IgD-negative memory B cell (primary cell): ENCODE measurements around the gene VAMP2. TPM values are rescaled to one million over a fixed set of nuclear protein-coding genes. Genes with fewer than 3 reads are reported as not detected.

Experiments used
- H3K27ac Mint-ChIP-seq, 3 donors: one replicate each; pipeline ENCODE4 v1.8.0; 2020 to 2022; ENCODE audit warnings: mild to moderate bottlenecking in 3 of 3, mixed read lengths in 3 of 3, moderate library complexity in 1 of 3
- H3K27me3 Mint-ChIP-seq: one replicate; pipeline ENCODE4 v1.8.0; 2021; ENCODE audit warnings: mixed read lengths
- H3K36me3 Mint-ChIP-seq: one replicate; pipeline ENCODE4 v1.8.0; 2020; ENCODE audit warnings: mild to moderate bottlenecking, mixed read lengths
- H3K4me1 Mint-ChIP-seq, 3 donors: one replicate each; pipeline ENCODE4 v1.8.0; 2020 to 2022; ENCODE audit warnings: mixed read lengths in 3 of 3, mild to moderate bottlenecking in 1 of 3
- H3K4me3 Mint-ChIP-seq, 4 donors: one replicate each; pipeline ENCODE4 v1.8.0; 2020 to 2022; ENCODE audit warnings: mild to moderate bottlenecking in 4 of 4, mixed read lengths in 4 of 4, moderate library complexity in 3 of 4
- H3K9me3 Mint-ChIP-seq, 3 donors: one replicate each; pipeline ENCODE4 v1.8.0; 2020 to 2021; ENCODE audit warnings: mixed read lengths in 3 of 3, mild to moderate bottlenecking in 1 of 3
- polyA plus RNA-seq: library from polyadenylated mRNA; unstranded; fragments of 300-500 nt; fragmentation: Illumina TruSeq; gene quantifications from one replicate; pipeline ENCODE4 v1.2.3, GENCODE V29; 2021

VAMP2 gene
- polyA plus RNA-seq, 1 donor from 2014 or later: 83.7 TPM

DNA sequence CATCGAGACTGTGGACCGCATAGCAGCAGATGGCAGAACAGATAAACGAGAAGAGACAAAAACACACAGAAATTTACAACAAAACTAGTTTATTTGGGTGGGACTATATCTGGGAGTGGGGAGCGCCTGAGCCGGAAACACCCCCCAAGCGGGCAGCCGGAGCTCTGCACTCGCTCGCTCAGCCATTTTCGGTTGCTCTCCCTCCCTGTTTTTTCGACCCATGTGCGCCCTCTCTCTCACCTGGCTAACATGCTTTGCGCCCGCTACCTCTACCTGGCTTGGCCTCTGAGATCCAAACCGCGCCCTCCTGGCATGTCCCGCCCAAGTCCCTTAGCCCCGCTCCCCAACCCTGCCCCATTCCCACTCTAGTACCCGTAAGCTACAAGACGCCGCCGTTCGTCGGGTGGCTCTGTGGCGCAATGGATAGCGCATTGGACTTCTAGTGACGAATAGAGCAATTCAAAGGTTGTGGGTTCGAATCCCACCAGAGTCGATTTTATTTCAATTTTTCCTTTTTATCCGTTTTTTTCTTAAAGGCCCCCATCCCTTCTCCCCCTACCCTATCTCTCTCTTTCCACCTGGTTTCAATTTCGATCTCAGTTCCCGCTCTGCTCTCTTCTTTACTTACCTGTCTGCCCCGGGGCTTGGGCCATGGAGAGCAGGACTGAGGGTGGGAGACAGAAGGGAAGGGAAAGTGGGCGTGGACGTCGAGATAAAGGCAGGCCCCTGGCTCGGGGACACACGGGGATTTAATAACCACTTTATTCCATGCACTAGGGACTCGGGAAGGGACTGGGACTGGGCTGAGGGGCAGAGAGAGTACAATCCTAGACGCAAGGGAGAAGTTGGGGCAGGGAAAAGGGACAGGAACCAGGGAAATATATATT is 42.0 kb downstream of the VAMP2 start:
- peaks cover 46 to 51% (median 47%) of the 10 kb centered on the region in 3 donors for H3K4me1 Mint-ChIP-seq
- H3K9me3 Mint-ChIP-seq: peaks cover 0 to 5% (median 0%) of the 10 kb centered on the region in 3 donors
- peak overlapping the region; percentile 100 for H3K27ac Mint-ChIP-seq
- H3K4me3 Mint-ChIP-seq: peak overlapping the region; percentile 87 to 100 (median 98)
- H3K36me3 Mint-ChIP-seq: peaks cover 2% of the 10 kb centered on the region
- peaks cover 46% of the 10 kb centered on the region for H3K27me3 Mint-ChIP-seq

DNA sequence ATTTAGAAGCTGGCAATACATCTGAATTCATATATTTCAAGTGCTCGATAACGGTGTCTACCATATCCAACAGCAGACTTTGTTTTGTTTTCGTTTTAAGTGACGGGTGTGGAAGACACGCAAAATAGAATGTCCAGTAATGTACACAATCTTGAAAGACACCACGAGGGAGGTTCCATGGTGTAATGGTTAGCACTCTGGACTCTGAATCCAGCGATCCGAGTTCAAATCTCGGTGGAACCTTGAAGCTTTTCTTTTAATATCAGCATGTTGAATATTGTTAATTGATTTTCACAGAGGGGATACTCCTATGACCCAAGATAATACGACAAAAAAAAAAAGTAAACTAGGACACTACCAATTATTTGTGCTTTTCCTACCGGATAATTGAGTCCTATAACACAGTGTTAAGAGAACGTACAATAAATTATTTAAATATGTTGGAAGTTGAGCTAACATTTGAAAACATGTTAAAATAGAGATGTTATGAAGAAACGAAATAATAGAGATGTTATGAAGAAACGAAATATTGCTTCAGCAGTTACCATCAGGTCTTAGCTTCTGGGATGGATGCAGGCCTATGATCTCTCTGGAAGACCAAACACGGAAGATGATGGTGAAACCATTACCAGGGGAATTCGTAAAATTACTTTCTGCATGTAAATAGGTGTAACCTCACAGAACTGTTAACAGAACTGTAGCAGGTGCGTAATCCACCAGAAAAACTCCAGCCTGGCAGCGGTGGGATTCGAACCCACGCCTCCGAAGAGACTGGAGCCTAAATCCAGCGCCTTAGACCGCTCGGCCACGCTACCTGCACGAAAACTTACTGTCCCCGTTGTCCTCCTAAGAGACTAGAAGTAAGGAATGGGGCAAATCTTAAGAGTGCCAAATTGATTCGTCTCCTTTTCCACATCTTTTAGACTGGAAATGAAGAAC is 42.9 kb downstream of the VAMP2 start:
- peaks cover 2% of the 10 kb centered on the region for H3K36me3 Mint-ChIP-seq
- peaks cover 52% of the 10 kb centered on the region for H3K27me3 Mint-ChIP-seq
- peak overlapping the region; percentile 87 to 100 (median 98) for H3K4me3 Mint-ChIP-seq
- peaks cover 0 to 5% (median 0%) of the 10 kb centered on the region in 3 donors for H3K9me3 Mint-ChIP-seq
- peak overlapping the region; percentile 100 for H3K27ac Mint-ChIP-seq
- H3K4me1 Mint-ChIP-seq: peaks cover 40 to 47% (median 44%) of the 10 kb centered on the region in 3 donors

GRCh38 chr17:8118769-8119580 is 43.8 kb downstream of the VAMP2 start:
- H3K27ac Mint-ChIP-seq: peak overlapping the region; percentile 100
- H3K4me1 Mint-ChIP-seq: peaks cover 34 to 41% (median 35%) of the 10 kb centered on the region in 3 donors
- H3K9me3 Mint-ChIP-seq: peaks cover 0 to 5% (median 0%) of the 10 kb centered on the region in 3 donors
- H3K4me3 Mint-ChIP-seq: peak overlapping the region; percentile 87 to 100 (median 98)
- H3K27me3 Mint-ChIP-seq: peaks cover 48% of the 10 kb centered on the region
- H3K36me3 Mint-ChIP-seq: peaks cover 2% of the 10 kb centered on the region

GRCh38 chr17:8117980-8118768 is 44.6 kb downstream of the VAMP2 start, which contains the start of gene ALOXE3:
ALOXE3 (minus strand) TSS chr17:8118514; CDS start chr17:8117990, 524 bp downstream.
- H3K27ac Mint-ChIP-seq: peak within 1 kb of the TSS; percentile 100
- H3K27me3 Mint-ChIP-seq: peaks cover 46% of the 10 kb centered on the region
- H3K4me3 Mint-ChIP-seq: peak within 1 kb of the TSS; percentile 87 to 100 (median 98)
- H3K9me3 Mint-ChIP-seq: peaks cover 0 to 5% (median 0%) of the 10 kb centered on the region in 3 donors
- H3K36me3 Mint-ChIP-seq: peaks cover 4% of the 10 kb centered on the region
- peaks cover 30 to 36% (median 30%) of the 10 kb centered on the region in 3 donors for H3K4me1 Mint-ChIP-seq

- peaks cover 44% of the 10 kb centered on the region for H3K27me3 Mint-ChIP-seq
- H3K4me3 Mint-ChIP-seq: peak overlapping the region; percentile 87 to 100 (median 98)
- peaks cover 4% of the 10 kb centered on the region for H3K36me3 Mint-ChIP-seq
- peaks cover 26 to 31% (median 28%) of the 10 kb centered on the region in 3 donors for H3K4me1 Mint-ChIP-seq
- H3K27ac Mint-ChIP-seq: peak overlapping the region in 1 of 3 donors; percentile 100
- H3K9me3 Mint-ChIP-seq: peaks cover 0 to 5% (median 0%) of the 10 kb centered on the region in 3 donors
These were observed 45.3 kb downstream of the VAMP2 start for GRCh38 chr17:8117367-8117979.

DNA sequence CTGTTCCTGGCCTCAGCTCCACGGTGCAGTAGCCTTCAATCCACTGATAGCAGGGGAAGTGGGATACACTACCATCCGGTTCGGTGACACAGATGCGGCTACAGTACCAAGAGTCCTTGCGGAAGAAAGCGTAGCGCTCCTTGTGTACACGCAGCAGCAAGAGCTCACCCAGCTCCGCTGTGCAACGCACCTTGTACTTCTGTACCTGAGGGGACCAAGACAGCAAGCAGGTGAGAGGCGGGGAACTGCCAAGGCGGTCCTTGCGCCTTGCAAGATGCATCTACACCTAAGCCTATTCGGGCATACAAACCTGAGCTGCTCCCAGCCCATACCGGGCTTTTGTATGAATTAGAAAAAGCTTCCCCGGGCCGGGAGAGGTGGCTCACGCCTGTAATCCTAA is 46.0 kb downstream of the VAMP2 start:
- peaks cover 45% of the 10 kb centered on the region for H3K27me3 Mint-ChIP-seq
- H3K9me3 Mint-ChIP-seq: peaks cover 0 to 5% (median 0%) of the 10 kb centered on the region in 3 donors
- H3K27ac Mint-ChIP-seq: peak overlapping the region in 2 of 3 donors; percentile 36 to 100
- peaks cover 25 to 30% (median 28%) of the 10 kb centered on the region in 3 donors for H3K4me1 Mint-ChIP-seq
- peaks cover 4% of the 10 kb centered on the region for H3K36me3 Mint-ChIP-seq
- H3K4me3 Mint-ChIP-seq: peak overlapping the region in 2 of 4 donors; percentile 3 to 19

GRCh38 chr17:8110907-8111306 is 51.8 kb downstream of the VAMP2 start:
- Mint-ChIP-seq H3K4me3 (peak overlapping the region in 2 of 4 donors; percentile 73 to 74), H3K4me1 (peaks cover 0 to 2% (median 2%) of the 10 kb centered on the region in 3 donors), H3K36me3 (peaks cover 2% of the 10 kb centered on the region), H3K27me3 (peaks cover 33% of the 10 kb centered on the region), H3K27ac (peak overlapping the region in 1 of 3 donors; percentile 28), H3K9me3 (no peaks in the 10 kb centered on the region)

DNA sequence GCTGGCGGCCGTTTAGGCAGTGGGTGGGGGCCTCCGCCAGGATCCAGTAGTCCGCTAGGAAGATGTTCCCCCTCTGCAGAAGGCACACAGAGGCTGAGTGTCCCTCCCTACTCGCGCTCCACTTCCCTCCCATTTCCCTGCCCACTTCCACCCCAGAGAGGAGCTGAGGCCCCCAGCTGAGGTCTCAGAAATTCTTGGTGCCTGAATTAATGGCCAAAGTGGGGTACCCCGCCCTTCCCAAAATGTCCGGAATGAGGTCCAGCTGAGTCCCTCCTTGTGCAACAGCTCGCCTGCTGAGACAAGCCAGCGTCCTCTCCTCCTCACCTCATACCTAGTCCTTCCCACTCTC is 52.3 kb downstream of the VAMP2 start:
- H3K36me3 Mint-ChIP-seq: peaks cover 2% of the 10 kb centered on the region
- peak overlapping the region in 2 of 4 donors; percentile 66 to 74 for H3K4me3 Mint-ChIP-seq
- H3K9me3 Mint-ChIP-seq: no peaks in the 10 kb centered on the region
- H3K27ac Mint-ChIP-seq: peak overlapping the region in 1 of 3 donors; percentile 28
- H3K4me1 Mint-ChIP-seq: peaks cover 0 to 2% (median 2%) of the 10 kb centered on the region in 3 donors
- peaks cover 30% of the 10 kb centered on the region for H3K27me3 Mint-ChIP-seq

DNA sequence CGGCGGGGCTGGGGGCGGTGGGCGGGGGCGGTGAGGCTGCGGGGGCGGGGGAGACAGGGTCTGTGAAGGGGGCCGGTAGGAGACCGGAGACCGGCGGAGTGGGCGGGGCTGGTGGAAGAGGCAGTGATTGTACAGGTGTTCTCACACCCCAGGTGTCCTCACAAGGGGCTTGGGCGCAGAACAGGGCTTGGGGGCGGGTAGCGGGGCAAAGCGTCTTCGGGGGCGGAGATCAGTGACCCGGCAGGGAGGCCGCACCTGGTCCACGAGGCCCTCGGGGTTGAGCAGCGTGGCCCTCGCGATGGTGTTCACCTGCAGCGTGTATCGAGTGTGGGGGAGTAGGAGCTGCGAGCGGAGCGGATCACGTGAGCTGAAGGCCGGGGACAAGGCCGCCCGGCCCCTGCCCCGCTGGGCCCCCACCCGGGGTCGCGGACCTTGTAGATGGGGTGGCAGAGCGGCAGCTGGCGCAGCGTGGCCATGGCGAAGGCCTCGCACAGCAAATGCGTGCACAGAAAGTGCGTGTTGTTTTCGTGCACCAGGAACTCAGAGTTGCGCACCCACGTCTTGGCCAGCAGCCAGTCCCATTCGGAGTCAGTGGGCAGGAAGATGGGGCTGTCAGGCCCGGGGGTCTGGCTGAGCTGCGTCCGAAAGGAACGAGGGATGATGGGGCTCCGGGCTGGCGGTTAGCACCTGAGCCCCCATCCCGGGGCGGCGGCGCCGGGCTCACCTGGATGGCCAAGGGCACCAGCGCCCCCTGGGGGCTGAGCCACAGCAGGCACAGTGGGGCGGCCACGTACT is 52.9 kb downstream of the VAMP2 start:
- Mint-ChIP-seq H3K27me3 (peaks cover 24% of the 10 kb centered on the region), H3K36me3 (peaks cover 2% of the 10 kb centered on the region), H3K4me1 (peaks cover 0 to 2% (median 2%) of the 10 kb centered on the region in 3 donors), H3K9me3 (no peaks in the 10 kb centered on the region), H3K4me3 (peak overlapping the region in 3 of 4 donors; percentile 18 to 76 (median 67)), H3K27ac (no peak overlapping the region)

Other genes with a start within 250 kb of the VAMP2 start
- gene RNF227, start 246.7 kb downstream of the VAMP2 start, polyA plus RNA-seq: 3.1 TPM
- 0.51 TPM for gene KCNAB3, start 233.1 kb downstream of the VAMP2 start, polyA plus RNA-seq
- gene TRAPPC1, start 231.0 kb downstream of the VAMP2 start, polyA plus RNA-seq: 220 TPM
- 11.0 TPM for gene CNTROB, start 230.7 kb downstream of the VAMP2 start, polyA plus RNA-seq
- gene GUCY2D, start 160.3 kb downstream of the VAMP2 start, polyA plus RNA-seq: 0.18 TPM
- gene ALOX15B, start 123.9 kb downstream of the VAMP2 start, polyA plus RNA-seq: not detected
- gene ALOX12B, start 75.2 kb downstream of the VAMP2 start, polyA plus RNA-seq: 0.41 TPM
- gene ALOXE3, start 44.4 kb downstream of the VAMP2 start, polyA plus RNA-seq: not detected
- not detected for gene HES7, start 38.8 kb downstream of the VAMP2 start, polyA plus RNA-seq
- 12.6 TPM for gene PER1, start 10.5 kb downstream of the VAMP2 start, polyA plus RNA-seq
- gene TMEM107, start 13.4 kb upstream of the VAMP2 start, polyA plus RNA-seq: 35.2 TPM
- 30.0 TPM for gene BORCS6, start 27.2 kb upstream of the VAMP2 start, polyA plus RNA-seq
- gene AURKB, start 47.6 kb upstream of the VAMP2 start, polyA plus RNA-seq: 0.34 TPM
- gene CTC1, start 85.1 kb upstream of the VAMP2 start, polyA plus RNA-seq: 35.1 TPM
- gene PFAS, start 86.3 kb upstream of the VAMP2 start, polyA plus RNA-seq: 15.5 TPM
- gene RANGRF, start 125.7 kb upstream of the VAMP2 start, polyA plus RNA-seq: 67.4 TPM
- gene SLC25A35, start 132.5 kb upstream of the VAMP2 start, polyA plus RNA-seq: 1.7 TPM
- not detected for gene ARHGEF15, start 147.3 kb upstream of the VAMP2 start, polyA plus RNA-seq
- not detected for gene ODF4, start 176.9 kb upstream of the VAMP2 start, polyA plus RNA-seq
- gene RPL26, start 220.2 kb upstream of the VAMP2 start, polyA plus RNA-seq: 1,664 TPM
- 0.08 TPM for gene RNF222, start 234.9 kb upstream of the VAMP2 start, polyA plus RNA-seq